Left renal cortex interstitium (tissue), 4 donors: ENCODE data around the gene FBXO10. TPM values are rescaled to one million over a fixed set of nuclear protein-coding genes. Genes with fewer than 3 reads are reported as not detected.

Experiments
- DNase-seq, 4 donors: peaks; one replicate each; pipeline ENCODE4 v3.0.0-alpha.2; 2013; ENCODE audit warnings: low read depth in 4 of 4, low spot score in 2 of 4, missing footprints in 1 of 4
- polyA plus RNA-seq, 4 donors: library from polyadenylated mRNA; unstranded; fragments of 120-200 nt; gene quantifications; one replicate each; pipeline ENCODE4 v1.2.1, GENCODE V29; 2013; ENCODE audit not compliant: insufficient read length in 4 of 4

Gene FBXO10
- polyA plus RNA-seq, 4 donors: 11.7 to 19.8 (median 15.1) TPM

GRCh38 chr9:37593883-37594448, 17.8 kb upstream of the FBXO10 start:
- no peak for DNase-seq

DNA sequence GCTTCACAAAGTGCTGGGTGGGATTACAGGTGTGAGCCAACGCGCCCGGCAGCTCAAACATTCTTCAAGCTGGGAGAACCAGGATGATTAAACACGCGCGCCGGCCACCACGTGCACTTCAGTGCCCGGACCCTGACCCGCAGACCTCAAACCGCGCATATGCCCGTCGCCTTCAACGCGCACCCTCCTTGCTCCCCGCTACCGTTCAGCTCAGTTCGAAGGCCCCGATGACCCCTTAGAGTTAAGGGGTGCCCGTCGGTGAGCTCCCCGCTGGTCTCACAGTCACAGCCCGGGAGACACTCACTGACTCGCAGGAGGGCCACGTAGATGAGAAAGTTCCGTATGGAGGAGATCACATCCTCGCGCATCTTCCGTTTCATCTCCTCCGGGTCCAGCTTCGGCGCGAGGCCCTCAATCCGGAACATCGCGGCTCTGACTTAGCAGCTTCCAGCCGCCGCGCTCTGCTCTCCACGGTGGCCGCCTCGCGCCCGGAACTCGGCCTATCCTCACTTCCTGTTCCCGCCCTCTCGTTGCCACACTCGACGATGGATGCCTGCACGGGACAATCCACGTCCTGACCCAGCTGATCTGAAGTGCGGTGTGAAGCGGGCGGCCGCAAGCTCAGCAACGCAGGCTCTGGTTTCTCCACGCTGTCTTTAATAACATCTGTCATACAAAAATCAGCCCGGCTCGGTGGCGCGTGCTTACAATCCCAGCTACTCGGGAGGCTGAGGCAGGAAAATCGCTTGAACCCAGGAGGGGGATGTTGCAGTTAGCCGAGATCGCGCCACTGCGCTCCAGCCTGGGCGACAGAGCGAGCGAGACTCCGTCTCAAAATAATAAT, 16.1 kb upstream of the FBXO10 start, which contains the start of gene TOMM5:
TOMM5 (minus strand) TSS at position 490 of the 844 bp plus-strand sequence; CDS start at position 425, 65 bp downstream.
- DNase-seq: peak in 3 of 4 donors; percentile 71 to 90 (median 84)

DNA sequence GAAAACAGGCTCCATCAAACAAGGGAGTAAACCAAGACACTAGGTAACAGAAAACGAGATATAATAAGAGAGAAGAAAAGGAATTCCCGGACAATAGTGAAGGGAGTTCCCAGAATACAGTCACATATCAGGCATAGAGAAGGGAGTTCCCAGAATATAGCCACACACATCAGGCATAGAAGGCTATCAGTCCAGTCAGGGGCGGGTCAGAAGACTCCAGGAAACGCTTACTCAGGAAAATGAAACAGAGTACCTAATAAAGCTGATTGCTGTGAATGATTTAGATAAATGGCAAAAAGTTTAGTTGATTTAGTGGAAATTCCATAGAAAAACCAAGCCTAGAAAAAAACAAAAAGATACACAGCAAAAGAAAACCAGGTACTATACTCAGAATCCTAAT, 11.3 kb upstream of the FBXO10 start:
- no peak for DNase-seq

DNA sequence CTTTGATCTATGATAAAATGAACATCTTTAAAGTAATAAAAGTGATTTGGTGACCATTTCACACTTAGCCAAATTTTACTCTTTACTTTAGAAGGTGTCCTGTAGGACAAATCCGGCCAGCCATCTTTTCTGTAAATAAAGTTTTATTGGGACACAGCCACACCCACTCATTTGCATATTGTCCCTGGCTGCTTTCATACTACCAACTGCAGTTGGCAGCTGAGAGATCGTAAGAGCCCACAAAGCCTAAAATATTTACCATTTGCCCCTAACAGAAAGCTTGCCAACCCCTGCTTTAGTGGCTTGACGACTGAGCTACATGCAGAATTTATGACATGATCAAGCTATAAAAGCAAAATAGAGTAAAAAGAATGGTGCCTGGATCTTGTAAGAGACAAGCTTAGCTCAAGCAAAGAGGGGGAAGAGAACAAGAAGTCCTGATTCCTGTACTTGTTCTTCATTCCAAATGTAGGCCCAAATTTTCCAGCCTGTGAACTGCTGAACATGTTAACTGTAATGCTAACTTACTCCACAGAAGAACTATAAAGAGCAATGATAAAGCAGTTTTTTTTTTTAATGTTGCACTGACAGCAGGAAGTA, 7.4 kb upstream of the FBXO10 start:
- DNase-seq: no peak

DNA sequence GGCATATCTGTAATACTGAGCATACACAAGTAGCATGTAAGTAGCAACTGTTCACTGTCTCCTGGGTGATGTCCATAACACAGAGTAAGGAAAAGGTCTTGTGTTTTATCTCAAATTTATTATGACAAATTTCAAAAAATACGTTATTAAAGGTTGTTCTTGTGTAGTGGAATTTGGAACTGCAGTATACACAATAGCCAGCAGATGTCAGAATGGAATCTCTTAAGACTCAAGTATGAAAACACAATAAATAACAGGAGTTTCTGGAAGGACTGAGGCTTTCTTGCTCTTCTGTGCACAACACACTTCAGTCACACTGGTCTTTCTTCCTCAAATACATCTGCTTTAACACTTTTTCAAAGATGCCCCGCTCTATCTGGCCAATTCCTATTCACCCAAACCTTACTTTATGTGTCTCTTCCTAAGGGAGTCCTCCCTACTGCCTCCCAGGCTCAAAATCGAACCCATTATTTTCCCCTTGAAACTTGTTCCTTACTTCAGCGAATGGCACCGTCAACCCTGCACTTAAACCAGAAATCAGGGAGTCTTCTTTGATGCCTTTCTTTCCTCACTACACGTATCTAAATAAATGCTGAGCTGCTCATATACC, 6.5 kb upstream of the FBXO10 start:
- DNase-seq: no peak

DNA sequence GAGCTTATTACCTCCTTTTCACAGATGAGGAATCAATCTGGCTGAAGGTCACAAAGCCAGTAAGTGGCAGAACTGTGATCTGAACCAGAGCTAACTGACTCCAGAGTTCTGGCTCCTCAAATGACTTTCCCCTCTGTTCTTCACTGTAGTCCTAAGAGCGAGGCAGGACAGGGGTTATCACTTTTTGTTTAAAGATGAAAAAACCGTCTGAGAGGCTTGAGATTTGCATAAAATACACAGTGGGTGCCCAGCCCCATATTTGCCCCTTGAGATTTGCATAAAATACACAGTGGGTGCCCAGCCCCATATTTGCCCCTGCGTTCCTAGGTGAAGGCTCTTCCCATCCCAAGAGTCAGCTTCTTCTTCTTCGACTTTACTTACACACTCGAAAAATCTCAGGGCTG, 667 bp downstream of the FBXO10 start:
- DNase-seq: no peak

DNA sequence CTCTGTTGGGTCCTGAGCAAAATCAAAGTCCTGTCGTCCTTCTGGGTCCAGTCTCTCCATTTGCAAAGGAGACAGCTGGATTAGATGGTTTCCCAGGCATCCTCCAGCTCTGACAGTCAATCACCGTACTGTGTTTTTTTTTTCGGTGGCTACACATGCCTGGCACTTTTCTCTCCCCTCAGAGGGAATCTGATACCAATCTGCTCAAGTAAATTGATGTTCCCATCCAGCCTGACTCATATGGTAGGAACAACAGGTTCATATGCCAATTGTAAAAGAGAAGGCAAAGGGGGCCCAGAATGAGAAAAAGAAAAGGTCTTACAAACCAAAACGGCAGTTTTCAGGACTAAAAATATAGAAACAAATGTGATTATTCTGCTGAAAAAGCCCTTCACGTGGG, 1.2 kb downstream of the FBXO10 start:
- no peak for DNase-seq

- DNase-seq: no peak
Measured at GRCh38 chr9:37574241-37574721, 1.9 kb downstream of the FBXO10 start.

GRCh38 chr9:37571282-37571681, 4.9 kb downstream of the FBXO10 start:
- no peak for DNase-seq

- DNase-seq: no peak
Measured at GRCh38 chr9:37566716-37567115, 9.5 kb downstream of the FBXO10 start.

- DNase-seq: no peak
Measured at GRCh38 chr9:37565661-37566618, 10.2 kb downstream of the FBXO10 start.

- no peak for DNase-seq
Measured at GRCh38 chr9:37564916-37565315, 11.3 kb downstream of the FBXO10 start.

GRCh38 chr9:37563806-37564513, 12.2 kb downstream of the FBXO10 start:
- DNase-seq: no peak

- no peak for DNase-seq
Measured at GRCh38 chr9:37562826-37563225, 13.4 kb downstream of the FBXO10 start.

DNA sequence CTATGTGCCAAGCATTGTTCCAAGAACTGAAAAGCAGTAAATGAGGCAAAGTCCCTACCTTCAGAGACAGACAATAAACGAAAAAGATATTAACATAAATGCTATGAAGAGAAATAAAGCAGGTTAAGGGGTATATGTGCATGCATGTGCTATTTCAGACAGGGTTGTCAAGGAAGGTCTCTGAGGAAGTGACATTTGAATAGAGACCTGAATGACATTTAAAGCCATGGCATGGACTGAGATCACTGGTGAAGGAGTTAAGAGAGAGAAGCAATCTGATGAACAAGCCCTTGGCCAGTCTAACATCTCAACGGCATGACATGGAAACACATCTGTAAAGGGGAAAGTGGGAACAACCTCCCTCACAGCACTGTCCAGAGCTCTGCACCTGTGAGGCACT, 14.5 kb downstream of the FBXO10 start:
- no peak for DNase-seq

GRCh38 chr9:37559855-37560592, 16.2 kb downstream of the FBXO10 start:
- no peak for DNase-seq

DNA sequence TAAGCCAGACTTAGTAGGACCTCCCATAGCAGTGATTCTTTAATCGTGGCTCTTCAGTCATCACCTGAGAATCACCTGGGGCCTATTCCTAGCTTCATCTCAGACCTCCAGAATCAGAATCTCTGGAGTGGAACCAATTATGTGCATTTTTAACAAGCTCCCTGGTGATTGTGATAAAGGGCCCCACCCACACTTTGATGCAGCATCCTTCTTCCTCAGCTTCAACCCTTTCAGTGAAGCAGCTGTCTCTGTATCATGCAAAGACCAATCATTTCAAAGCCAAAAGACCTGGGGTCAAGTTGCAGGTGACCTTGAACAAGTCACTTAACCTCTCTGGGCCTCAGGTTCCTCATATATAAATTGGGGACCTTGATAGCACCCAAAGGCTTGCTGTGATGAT, 17.1 kb downstream of the FBXO10 start:
- no peak for DNase-seq

DNA sequence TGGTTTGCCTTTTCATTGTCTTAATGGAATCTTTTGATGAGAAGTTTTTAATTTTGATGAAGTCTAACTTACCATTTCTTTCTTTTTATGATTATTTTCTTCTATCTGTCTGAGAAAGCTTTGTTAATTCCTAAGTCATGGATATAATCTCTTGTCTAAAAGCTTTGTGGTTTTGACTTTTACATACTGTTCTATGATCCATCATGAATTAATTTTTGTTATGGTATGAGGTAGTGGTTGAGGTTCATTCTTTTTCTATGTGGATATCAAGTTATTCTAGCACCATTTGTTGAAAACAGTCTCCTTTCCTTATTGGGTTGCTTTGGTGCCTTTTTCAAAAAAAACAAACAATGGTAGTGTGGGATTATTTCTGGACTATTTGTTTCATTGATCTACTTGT, 20.4 kb downstream of the FBXO10 start:
- DNase-seq: no peak

- no peak for DNase-seq
Measured at GRCh38 chr9:37554318-37554717, 21.9 kb downstream of the FBXO10 start.
